Gastrocnemius medialis (tissue), 4 donors: ENCODE results near the gene DISC1. TPM values are rescaled to one million over a fixed set of nuclear protein-coding genes. Genes with fewer than 3 reads are reported as not detected.

Experiments
- ATAC-seq, 2 donors: fragments of 150-250 bp; one replicate each; pipeline ENCODE4 v1.9.1; 2016
- DNase-seq, 2 donors: peaks; one replicate each; pipeline ENCODE4 v3.0.0-alpha.2; 2019
- H3K27ac ChIP-seq, 4 donors: fragments of 200-600 bp; sonication (generic); 1 replicate in 1 of 4; 2 replicates in 3 of 4; pipeline ENCODE4 v1.5.1; 2016 to 2018; ENCODE audit warnings: mild to moderate bottlenecking in 2 of 4, moderate library complexity in 1 of 4
- H3K27me3 ChIP-seq, 3 donors: fragments of 200-600 bp; sonication (generic) in 2 of 3; 1 replicate in 1 of 3; 2 replicates in 2 of 3; pipeline versions ENCODE4 v1.5.1 to v1.6.0; 2016 to 2019; ENCODE audit warnings: mild to moderate bottlenecking in 1 of 3, moderate library complexity in 1 of 3
- H3K36me3 ChIP-seq, 2 donors: fragments of 200-600 bp; sonication (generic) in 1 of 2; one replicate each; pipeline ENCODE4 v1.5.1; 2017 to 2018
- H3K4me1 ChIP-seq, 2 donors: fragments of 200-600 bp; sonication (generic) in 1 of 2; one replicate each; pipeline ENCODE4 v1.5.1; 2016 to 2017; ENCODE audit warnings: mild to moderate bottlenecking in 2 of 2
- H3K4me3 ChIP-seq, 4 donors: fragments of 200-600 bp; sonication (generic) in 3 of 4; 1 replicate in 1 of 4; 2 replicates in 3 of 4; pipeline ENCODE4 v1.5.1; 2016 to 2019; ENCODE audit warnings: mild to moderate bottlenecking in 2 of 4
- H3K9me3 ChIP-seq, 3 donors: fragments of 200-600 bp; sonication (generic) in 2 of 3; 1 replicate in 1 of 3; 2 replicates in 2 of 3; pipeline ENCODE4 v1.5.1; 2016 to 2019
- CTCF ChIP-seq, 5 experiments: fragments of 450-650 bp in 3 of 5; fragments of 200-600 bp in 2 of 5; sonication (generic) in 2 of 5; IDR thresholded peaks in 4 of 5; conservative IDR thresholded peaks in 1 of 5; 1 replicate in 4 of 5; 2 replicates in 1 of 5; pipeline ENCODE4 v1.5.1; 2016 to 2019; ENCODE audit warnings: antibody characterized with exemption in 5 of 5, mild to moderate bottlenecking in 3 of 5, moderate library complexity in 3 of 5
- POLR2A ChIP-seq, 2 donors: fragments of 450-650 bp; IDR thresholded peaks; one replicate each; pipeline ENCODE4 v1.6.1; 2017; ENCODE audit warnings: antibody characterized with exemption in 2 of 2, mild to moderate bottlenecking in 2 of 2, moderate library complexity in 2 of 2
- in situ Hi-C, 4 donors: fragments of 200-750 bp; cut with MboI; loops; one replicate each; pipeline versions ENCODE4 v1.15.0 to v1.8.0; 2017; ENCODE audit warnings: low sequenced_read_pairs in 4 of 4
- intact Hi-C: fragments of 100-400 bp; cut with DNase I; formaldehyde crosslinking; loops from one replicate; pipeline ENCODE4 v1.15.1; 2023; ENCODE audit warnings: low total_unique reads
- total RNA-seq, 4 donors: library from RNA; depleted of rRNA; stranded (reverse); fragments of >200 nt; gene quantifications; one replicate each; pipeline versions ENCODE4 v1.1.0 to v1.2.3, GENCODE V29; 2016

The DISC1 gene
- total RNA-seq, 4 donors from 2014 or later = 2.3 to 5.8 (median 2.6) TPM

GRCh38 chr1:231871878-231872277 is 245.3 kb downstream of the DISC1 start:
- TF ChIP-seq CTCF (IDR thresholded peaks at IDR 0.05 in 4 of 5, conservative IDR thresholded peaks at IDR 0.05 in 1 of 5) (no peak), POLR2A (IDR thresholded peaks at IDR 0.05) (no peak)
- no peak for DNase-seq

GRCh38 chr1:231872461-231872910 is 245.9 kb downstream of the DISC1 start:
- intact Hi-C loops (no loop called here), in situ Hi-C loops (loop anchor here (10.0 to 25.0 kb wide), 4 partner anchors 740 to 1365 kb away; partner anchors contain the start of gene SIPA1L2 (in 1 of the 4))
- ATAC-seq = no peak

More at GRCh38 chr1:231871878-231872277, 245.3 kb downstream of the DISC1 start:
- H3K27me3 ChIP-seq = no peaks in the 10 kb centered on the region
- H3K4me3 ChIP-seq = no peak overlapping the region
- in situ Hi-C loops = loop anchor here (10.0 to 25.0 kb wide), 4 partner anchors 740 to 1365 kb away; partner anchors contain the start of gene SIPA1L2 (in 1 of the 4)
- intact Hi-C loops = no loop called here
- H3K4me1 ChIP-seq = peaks cover 0 to 3% of the 10 kb centered on the region in 2 donors
- H3K9me3 ChIP-seq = no peaks in the 10 kb centered on the region
- ATAC-seq = no peak
- H3K27ac ChIP-seq = no peak overlapping the region
- no peaks in the 10 kb centered on the region for H3K36me3 ChIP-seq

GRCh38 chr1:231878737-231879136 is 252.1 kb downstream of the DISC1 start:
- intact Hi-C loops = no loop called here
- no peaks in the 10 kb centered on the region for H3K9me3 ChIP-seq

More at GRCh38 chr1:231872461-231872910, 245.9 kb downstream of the DISC1 start:
- H3K36me3 ChIP-seq = no peaks in the 10 kb centered on the region
- TF ChIP-seq POLR2A (IDR thresholded peaks at IDR 0.05) (no peak), CTCF (IDR thresholded peaks at IDR 0.05 in 4 of 5, conservative IDR thresholded peaks at IDR 0.05 in 1 of 5) (no peak)
- DNase-seq = no peak
- H3K9me3 ChIP-seq = no peaks in the 10 kb centered on the region
- H3K4me3 ChIP-seq = no peak overlapping the region
- no peaks in the 10 kb centered on the region for H3K27me3 ChIP-seq
- no peaks in the 10 kb centered on the region for H3K4me1 ChIP-seq
- no peak overlapping the region for H3K27ac ChIP-seq

GRCh38 chr1:231879296-231879695 is 252.7 kb downstream of the DISC1 start:
- TF ChIP-seq POLR2A (IDR thresholded peaks at IDR 0.05) (no peak), CTCF (IDR thresholded peaks at IDR 0.05 in 4 of 5, conservative IDR thresholded peaks at IDR 0.05 in 1 of 5) (no peak)
- no peaks in the 10 kb centered on the region for H3K36me3 ChIP-seq
- H3K4me1 ChIP-seq = no peaks in the 10 kb centered on the region
- intact Hi-C loops = no loop called here
- DNase-seq (no peak), ATAC-seq (no peak)
- H3K27me3 ChIP-seq = no peaks in the 10 kb centered on the region
- in situ Hi-C loops = loop anchor here in 1 of 4 donors (10.0 kb wide), 1 partner anchor 746 kb away; no protein-coding TSS in a partner anchor
- H3K9me3 ChIP-seq = no peaks in the 10 kb centered on the region
- H3K4me3 ChIP-seq = no peak overlapping the region
- no peak overlapping the region for H3K27ac ChIP-seq

More at GRCh38 chr1:231878737-231879136, 252.1 kb downstream of the DISC1 start:
- Histone ChIP-seq H3K27ac (no peak overlapping the region), H3K4me1 (no peaks in the 10 kb centered on the region), H3K27me3 (no peaks in the 10 kb centered on the region), H3K36me3 (no peaks in the 10 kb centered on the region), H3K4me3 (no peak overlapping the region)
- DNase-seq (no peak), ATAC-seq (no peak)
- in situ Hi-C loops = loop anchor here in 1 of 4 donors (10.0 kb wide), 1 partner anchor 746 kb away; no protein-coding TSS in a partner anchor
- TF ChIP-seq POLR2A (IDR thresholded peaks at IDR 0.05) (no peak), CTCF (IDR thresholded peaks at IDR 0.05 in 4 of 5, conservative IDR thresholded peaks at IDR 0.05 in 1 of 5) (no peak)
